HepG2 (cell line): ENCODE data around the gene IQCH. TPM values are rescaled to one million over a fixed set of nuclear protein-coding genes. Genes with fewer than 3 reads are reported as not detected.
A peak's percentile ranks its signal among the peaks of the same experiment; 100 is the strongest.

Experiments
- ASH2L ChIP-seq: fragments of 300-600, 200-600 bp; sonication (generic); IDR thresholded peaks from 2 replicates; pipeline ENCODE4 v1.7.0; 2017; ENCODE audit warnings: low read depth, mild to moderate bottlenecking, moderate library complexity, mixed read lengths, low read length; ENCODE audit not compliant: insufficient read length
- CENPT ChIP-seq: sonication (generic); formaldehyde crosslinking; IDR thresholded peaks from 2 replicates; pipeline ENCODE4 v1.8.0; 2022; ENCODE audit warnings: low read depth, mild to moderate bottlenecking, moderate library complexity, missing genetic modification reagents
- GMEB1 ChIP-seq: sonication (generic); formaldehyde crosslinking; IDR thresholded peaks from 2 replicates; pipeline ENCODE4 v1.5.1; 2020; ENCODE audit warnings: missing genetic modification reagents, mild to moderate bottlenecking, borderline replicate concordance
- HNRNPLL ChIP-seq: fragments of 200-400 bp; formaldehyde crosslinking; IDR thresholded peaks from 2 replicates; pipeline ENCODE4 v1.6.1; 2017; ENCODE audit warnings: mild to moderate bottlenecking, low read depth, low read length; ENCODE audit not compliant: poor library complexity, severe bottlenecking
- HOXD1 ChIP-seq: sonication (generic); formaldehyde crosslinking; IDR thresholded peaks from 2 replicates; pipeline ENCODE4 v1.5.0; 2020; ENCODE audit warnings: missing genetic modification reagents
- NFYB ChIP-seq: sonication (generic); formaldehyde crosslinking; IDR thresholded peaks from 2 replicates; pipeline ENCODE4 v1.4.0; 2020; ENCODE audit warnings: missing genetic modification reagents
- PHB2 ChIP-seq: fragments of 450-650 bp; IDR thresholded peaks from 2 replicates; pipeline ENCODE4 v1.6.1; 2018; ENCODE audit not compliant: partially characterized antibody
- PRDM10 ChIP-seq: sonication (generic); formaldehyde crosslinking; IDR thresholded peaks from 2 replicates; pipeline ENCODE4 v1.4.0; 2020; ENCODE audit warnings: low read depth, missing genetic modification reagents
- SIN3B ChIP-seq: fragments of 150-350 bp; IDR thresholded peaks from 2 replicates; pipeline ENCODE4 v1.6.1; 2014; ENCODE audit warnings: low read length
- TCF7L2 ChIP-seq: IDR thresholded peaks from 2 replicates; pipeline ENCODE4 v1.6.1; 2011; ENCODE audit warnings: mild to moderate bottlenecking, low read depth, low read length, moderate library complexity
- TEAD3 ChIP-seq: optimal IDR thresholded peaks from 2 replicates; pipeline ENCODE3; 2016; ENCODE audit warnings: borderline replicate concordance
- ZBTB3 ChIP-seq: sonication (generic); formaldehyde crosslinking; IDR thresholded peaks from 2 replicates; pipeline ENCODE4 v1.4.0; 2020; ENCODE audit warnings: low read depth, mild to moderate bottlenecking, moderate library complexity, missing genetic modification reagents, borderline replicate concordance
- ZFP37 ChIP-seq: sonication (generic); formaldehyde crosslinking; IDR thresholded peaks from 2 replicates; pipeline ENCODE4 v1.4.0; 2020; ENCODE audit warnings: missing genetic modification reagents, borderline replicate concordance
- ZFY ChIP-seq: sonication (generic); formaldehyde crosslinking; IDR thresholded peaks from 2 replicates; pipeline ENCODE4 v1.4.0; 2020; ENCODE audit warnings: missing genetic modification reagents
- ZNF225 ChIP-seq: sonication (generic); formaldehyde crosslinking; IDR thresholded peaks from 2 replicates; pipeline ENCODE4 v1.4.0; 2020; ENCODE audit warnings: mild to moderate bottlenecking, missing genetic modification reagents
- ZNF367 ChIP-seq: sonication (generic); formaldehyde crosslinking; IDR thresholded peaks from 2 replicates; pipeline ENCODE4 v1.4.0; 2020; ENCODE audit warnings: missing genetic modification reagents, borderline replicate concordance
- ZNF652 ChIP-seq: IDR thresholded peaks from 2 replicates; pipeline ENCODE4 v1.6.1; 2016; ENCODE audit warnings: low read depth, borderline replicate concordance
- ZNF703 ChIP-seq: sonication (generic); formaldehyde crosslinking; IDR thresholded peaks from 2 replicates; pipeline ENCODE4 v1.5.1; 2020; ENCODE audit warnings: missing genetic modification reagents, mild to moderate bottlenecking, moderate library complexity, borderline replicate concordance
- ZNF75D ChIP-seq: sonication (generic); formaldehyde crosslinking; IDR thresholded peaks from 2 replicates; pipeline ENCODE4 v1.8.1; 2023; ENCODE audit warnings: missing genetic modification reagents, mild to moderate bottlenecking, borderline replicate concordance
- ZNF768 ChIP-seq: sonication (generic); formaldehyde crosslinking; IDR thresholded peaks from 2 replicates; pipeline ENCODE4 v1.4.0; 2020; ENCODE audit warnings: missing genetic modification reagents
- ZNF800 ChIP-seq: sonication (generic); formaldehyde crosslinking; IDR thresholded peaks from 2 replicates; pipeline ENCODE4 v1.4.0; 2020; ENCODE audit warnings: missing genetic modification reagents
- ZNF850 ChIP-seq: sonication (generic); formaldehyde crosslinking; conservative IDR thresholded peaks from 2 replicates; pipeline ENCODE4 v1.9.0; 2021; ENCODE audit warnings: mild to moderate bottlenecking, missing genetic modification reagents
- ZSCAN30 ChIP-seq: sonication (generic); formaldehyde crosslinking; IDR thresholded peaks from 2 replicates; pipeline ENCODE4 v1.5.0; 2020; ENCODE audit warnings: mild to moderate bottlenecking, missing genetic modification reagents
- polyA plus RNA-seq, 8 experiments: library from polyadenylated mRNA; depleted of rRNA in 3 of 8; stranded (reverse) in 7 of 8; unstranded in 1 of 8; fragments of >200 nt; fragmentation: Illumina TruSeq in 4 of 8; extraction: Trizol in 4 of 8; gene quantifications; 2 replicates each; pipeline versions ENCODE4 v1.2.1 to v1.2.3, GENCODE V29; 2011 to 2016; ENCODE audit warnings: low read depth in 4 of 8, missing spikeins in 1 of 8, mixed read lengths in 1 of 8; ENCODE audit not compliant: insufficient read depth in 1 of 8
- total RNA-seq, 5 experiments: library from RNA; depleted of rRNA; stranded (reverse); fragments of >200 nt; fragmentation: Illumina TruSeq; extraction: Trizol; gene quantifications; 2 replicates each; pipeline ENCODE4 v1.2.3, GENCODE V29; 2016; ENCODE audit warnings: low read depth in 1 of 5

IQCH gene
- total and polyA plus RNA-seq, 2 of the 13 experiments (the other 11 are each of a cell fraction or from before 2014, with no cell fraction given): 0.16 to 0.55 TPM

GRCh38 chr15:67542420-67543347, 288.1 kb downstream of the IQCH start, which contains the start of gene MAP2K5 (continued):
- TF ChIP-seq SIN3B (no peak), GMEB1 (CRISPR knock-in tag) (peak; percentile 80), PHB2 (no peak), CENPT (CRISPR knock-in tag) (no peak), HOXD1 (CRISPR knock-in tag) (0 out of 2 replicates have a peak, but pooled peaks have one; percentile 9), ZSCAN30 (CRISPR knock-in tag) (no peak), TEAD3 (no peak), ZNF652 (CRISPR knock-in tag) (no peak), ZNF225 (no peak), ZNF800 (CRISPR knock-in tag) (no peak), ZNF850 (CRISPR knock-in tag) (no peak), ZBTB3 (CRISPR knock-in tag) (no peak), ZNF768 (peak; percentile 26; the same call in 1 of the 2 replicates), PRDM10 (CRISPR knock-in tag) (no peak), ZNF75D (CRISPR knock-in tag) (no peak), ZNF703 (CRISPR knock-in tag) (no peak), ZFY (peak; percentile 80), ASH2L (peak; percentile 85), TCF7L2 (no peak), NFYB (CRISPR knock-in tag) (no peak), HNRNPLL (peak; percentile 79), ZFP37 (CRISPR knock-in tag) (no peak), ZNF367 (CRISPR knock-in tag) (no peak)
